IMR-90 (cell line): Measurements from ENCODE around the gene CDK5RAP2. TPM values are rescaled to one million over a fixed set of nuclear protein-coding genes. Genes with fewer than 3 reads are reported as not detected.

Source experiments
- ATAC-seq: fragments of 200-7000 bp; cut with Tn5 transposase; 2 replicates; pipeline ENCODE4 v1.9.1; 2020; ENCODE audit warnings: low read depth, mild to moderate bottlenecking, moderate library complexity
- BruUV-seq: library from RNA; stranded (reverse); fragments of 400-500 nt; replicated peaks from 2 replicates; lab custom pipeline; 2021; lab: Mats Ljungman, UMichigan
- CTCF ChIA-PET: fragments of 300-600 bp; formaldehyde crosslinking; extraction: SDS; loops from one replicate; lab custom pipeline; 2021; ENCODE audit warnings: antibody characterized with exemption; lab: Yijun Ruan, JAX
- POLR2A ChIA-PET: fragments of 300-600 bp; sonication (Branson Sonifier 250); formaldehyde crosslinking; loops from one replicate; lab custom pipeline; 2022; ENCODE audit warnings: antibody characterized with exemption; ENCODE audit not compliant: unreplicated experiment; lab: Charles Lee
- DNase-seq: peaks from one replicate; pipeline ENCODE4 v3.0.0; 2013
- H2AFZ ChIP-seq: replicated peaks from 2 replicates; pipeline ENCODE3; 2013; ENCODE audit warnings: low read length, mild to moderate bottlenecking; ENCODE audit not compliant: poor library complexity
- H2AK5ac ChIP-seq: 2 replicates; pipeline ENCODE4 v1.6.1; 2013; ENCODE audit warnings: low read depth, low read length, inconsistent platforms
- H2AK9ac ChIP-seq: replicated peaks from 2 replicates; pipeline ENCODE3; 2013; ENCODE audit warnings: mild to moderate bottlenecking, low read depth, low read length, moderate library complexity; ENCODE audit not compliant: poor library complexity
- H2BK120ac ChIP-seq: 2 replicates; pipeline ENCODE4 v1.6.1; 2013; ENCODE audit warnings: low read depth, low read length, inconsistent platforms
- H2BK15ac ChIP-seq: 3 replicates; pipeline ENCODE4 v1.6.1; 2013; ENCODE audit warnings: low read depth, low read length, inconsistent platforms
- H2BK20ac ChIP-seq: 2 replicates; pipeline ENCODE4 v1.6.1; 2013; ENCODE audit warnings: low read depth, mild to moderate bottlenecking, inconsistent platforms, low read length, moderate library complexity
- H2BK5ac ChIP-seq: 2 replicates; pipeline ENCODE4 v1.6.1; 2013; ENCODE audit warnings: mild to moderate bottlenecking, low read depth, low read length, inconsistent platforms; ENCODE audit not compliant: poor library complexity, severe bottlenecking
- H3K14ac ChIP-seq: replicated peaks from 2 replicates; pipeline ENCODE4 v1.6.1; 2013; ENCODE audit warnings: low read depth, low read length, inconsistent platforms
- H3K18ac ChIP-seq: 2 replicates; pipeline ENCODE4 v1.6.1; 2013; ENCODE audit warnings: low read depth, low read length, control low read depth
- H3K23ac ChIP-seq: 2 replicates; pipeline ENCODE4 v1.6.1; 2013; ENCODE audit warnings: low read depth, low read length, inconsistent platforms
- H3K27ac ChIP-seq: 2 replicates; pipeline ENCODE4 v1.5.1; 2013; ENCODE audit warnings: mild to moderate bottlenecking, control low read depth, low read length; ENCODE audit not compliant: insufficient read depth
- H3K27me3 ChIP-seq: 2 replicates; pipeline ENCODE4 v1.6.1; 2013; ENCODE audit warnings: low read length; ENCODE audit not compliant: control insufficient read depth, insufficient read depth
- H3K36me3 ChIP-seq: 2 replicates; pipeline ENCODE4 v1.6.1; 2013; ENCODE audit warnings: low read length, mixed read lengths; ENCODE audit not compliant: control insufficient read depth, insufficient read depth
- H3K4ac ChIP-seq: 2 replicates; pipeline ENCODE4 v1.6.1; 2013; ENCODE audit warnings: low read depth, low read length, inconsistent platforms
- H3K4me1 ChIP-seq: 2 replicates; pipeline ENCODE4 v1.6.1; 2013; ENCODE audit warnings: low read length, mixed read lengths; ENCODE audit not compliant: control insufficient read depth, insufficient read depth
- H3K4me2 ChIP-seq: 2 replicates; pipeline ENCODE4 v1.6.1; 2013; ENCODE audit warnings: low read depth, mild to moderate bottlenecking, control low read depth, low read length, moderate library complexity
- H3K4me3 ChIP-seq: 2 replicates; pipeline ENCODE4 v1.5.1; 2013; ENCODE audit warnings: low read depth, mild to moderate bottlenecking, control low read depth, low read length, moderate library complexity; ENCODE audit not compliant: insufficient read depth
- H3K56ac ChIP-seq: 2 replicates; pipeline ENCODE4 v1.6.1; 2013; ENCODE audit warnings: low read length, inconsistent platforms; ENCODE audit not compliant: insufficient read depth; ENCODE audit errors: extremely low read depth
- H3K79me1 ChIP-seq, 2 experiments: 2 replicates each; pipeline ENCODE4 v1.6.1; 2013; ENCODE audit warnings: low read length in 2 of 2, inconsistent platforms in 1 of 2, low read depth in 1 of 2
- H3K9ac ChIP-seq: 2 replicates; pipeline ENCODE4 v1.6.1; 2013; ENCODE audit warnings: low read depth, low read length, control low read depth
- H3K9me1 ChIP-seq: 2 replicates; pipeline ENCODE4 v1.6.1; 2013; ENCODE audit warnings: low read length, inconsistent platforms; ENCODE audit not compliant: insufficient read depth
- H3K9me3 ChIP-seq: 2 replicates; pipeline ENCODE4 v1.6.1; 2013; ENCODE audit warnings: low read length; ENCODE audit not compliant: control insufficient read depth, insufficient read depth
- H4K20me1 ChIP-seq: 2 replicates; pipeline ENCODE4 v1.6.1; 2013; ENCODE audit warnings: low read length, inconsistent platforms; ENCODE audit not compliant: insufficient read depth
- H4K5ac ChIP-seq: 2 replicates; pipeline ENCODE4 v1.6.1; 2013; ENCODE audit warnings: mild to moderate bottlenecking, low read depth, low read length, control low read depth
- H4K8ac ChIP-seq, 2 experiments: 2 replicates each; pipeline ENCODE4 v1.6.1; 2013; ENCODE audit warnings: low read depth in 2 of 2, low read length in 2 of 2, control low read depth in 1 of 2, inconsistent platforms in 1 of 2
- H4K91ac ChIP-seq: 2 replicates; pipeline ENCODE4 v1.6.1; 2013; ENCODE audit warnings: low read depth, low read length, inconsistent platforms; ENCODE audit not compliant: insufficient read depth
- BHLHE40 ChIP-seq: fragments of 150-350 bp; IDR thresholded peaks from 2 replicates; pipeline ENCODE4 v1.6.1; 2016; ENCODE audit warnings: mild to moderate bottlenecking, low read depth, low read length
- CEBPB ChIP-seq: IDR thresholded peaks from 2 replicates; pipeline ENCODE4 v1.6.1; 2012; ENCODE audit warnings: low read depth, low read length, improper control_type of control experiment
- CHD1 ChIP-seq: IDR thresholded peaks from 2 replicates; pipeline ENCODE4 v1.6.1; 2012; ENCODE audit warnings: low read depth, low read length, improper control_type of control experiment
- ELK1 ChIP-seq: fragments of 150-350 bp; IDR thresholded peaks from 2 replicates; pipeline ENCODE4 v1.6.1; 2016; ENCODE audit warnings: low read depth, mild to moderate bottlenecking, low read length, moderate library complexity, borderline replicate concordance
- FOS ChIP-seq: fragments of 150-350 bp; IDR thresholded peaks from 2 replicates; pipeline ENCODE4 v1.6.1; 2016; ENCODE audit warnings: low read depth, low read length
- MAFK ChIP-seq: IDR thresholded peaks from 2 replicates; pipeline ENCODE4 v1.6.1; 2012; ENCODE audit warnings: low read depth, low read length, improper control_type of control experiment
- MAZ ChIP-seq: IDR thresholded peaks from 2 replicates; pipeline ENCODE4 v1.6.1; 2012; ENCODE audit warnings: low read depth, mild to moderate bottlenecking, low read length, improper control_type of control experiment, moderate library complexity, borderline replicate concordance
- MXI1 ChIP-seq: IDR thresholded peaks from 2 replicates; pipeline ENCODE4 v1.6.1; 2012; ENCODE audit warnings: low read depth, mild to moderate bottlenecking, low read length, moderate library complexity, borderline replicate concordance
- NFE2L2 ChIP-seq: fragments of 150-350 bp; IDR thresholded peaks from 2 replicates; pipeline ENCODE4 v1.6.1; 2016; ENCODE audit warnings: low read depth, mild to moderate bottlenecking, low read length
- RCOR1 ChIP-seq: IDR thresholded peaks from 2 replicates; pipeline ENCODE4 v1.6.1; 2012; ENCODE audit warnings: mild to moderate bottlenecking, low read length, improper control_type of control experiment; ENCODE audit not compliant: insufficient replicate concordance
- RFX5 ChIP-seq: IDR thresholded peaks from 2 replicates; pipeline ENCODE4 v1.8.0; 2012; ENCODE audit warnings: low read depth, mild to moderate bottlenecking, low read length, moderate library complexity
- SMC3 ChIP-seq: fragments of 150-350 bp; IDR thresholded peaks from 2 replicates; pipeline ENCODE4 v1.6.1; 2016; ENCODE audit warnings: low read depth, mild to moderate bottlenecking, antibody characterized with exemption, low read length, moderate library complexity
- WGBS, 2 experiments: methylation state at CpG; one replicate each; pipeline versions ENCODE4 v1.1.5 to v1.1.7; 2013; ENCODE audit warnings: missing lambda C conversion rate in 2 of 2; ENCODE audit not compliant: insufficient read length in 1 of 2; ENCODE audit errors: extremely low coverage in 2 of 2; 5-methylcytosine and 5-hydroxymethylcytosine counted together
- dilution Hi-C: fragments of 300-500 bp; cut with HindIII; formaldehyde crosslinking; loops from one replicate; pipeline ENCODE4 v1.14.3; 2018; ENCODE audit warnings: low sequenced_read_pairs; ENCODE audit not compliant: unreplicated experiment
- in situ Hi-C: fragments of 300-500 bp; cut with MboI; formaldehyde crosslinking; loops from 3 replicates; pipeline ENCODE4 v1.14.3; 2019; ENCODE audit warnings: low sequenced_read_pairs, inconsistent platforms, mixed read lengths
- intact Hi-C: fragments of 100-400 bp; cut with micrococcal nuclease; formaldehyde crosslinking; loops from 2 replicates; pipeline ENCODE4 v1.10.0; 2022
- polyA plus RNA-seq, 3 experiments: library from polyadenylated mRNA; depleted of rRNA; stranded (reverse); fragments of >200 nt; gene quantifications; 2 replicates each; pipeline ENCODE4 v1.2.3, GENCODE V29; 2012; ENCODE audit warnings: low replicate concordance in 1 of 3
- total RNA-seq: library from RNA; depleted of rRNA; stranded (reverse); fragments of >200 nt; gene quantifications from 2 replicates; pipeline ENCODE4 v1.2.3, GENCODE V29; 2012
- TF ChIP-seq, protein P1 (sequence below): fragments of 150-350 bp; IDR thresholded peaks from 2 replicates; pipeline ENCODE4 v1.6.1; 2017; ENCODE audit warnings: mild to moderate bottlenecking, antibody characterized with exemption, low read length, low read depth
- TF ChIP-seq, protein P2 (sequence below): conservative IDR thresholded peaks from 2 replicates; pipeline ENCODE4 v1.5.1; 2012; ENCODE audit warnings: mild to moderate bottlenecking, low read depth, low read length, improper control_type of control experiment

CDK5RAP2 gene
- total and polyA plus RNA-seq, 2 of the 4 experiments (the other 2 are of a cell fraction), result 29.5 to 31.7 TPM

DNA sequence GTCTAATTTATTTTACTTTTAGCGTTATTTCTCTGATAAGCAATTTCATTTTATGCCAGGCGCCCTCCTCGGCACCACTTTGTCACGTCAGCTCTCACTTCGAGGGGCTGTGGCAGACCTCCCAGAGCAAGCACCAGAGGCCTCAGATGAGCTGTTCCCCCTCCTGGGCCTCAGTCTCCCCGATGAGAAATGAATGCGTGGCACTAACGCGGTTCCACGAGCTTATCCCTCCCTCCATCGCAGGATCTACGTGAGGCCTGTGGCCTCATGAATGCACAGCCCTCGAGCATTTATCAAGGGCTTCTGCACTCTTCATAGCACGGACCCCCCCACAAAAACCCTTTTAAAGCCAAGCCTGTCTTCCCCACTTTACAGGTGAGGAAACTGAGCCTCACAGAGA, 205.2 kb downstream of the CDK5RAP2 start:
- Histone ChIP-seq H3K18ac (no peak overlapping the region), H3K4me2 (no peak overlapping the region), H4K5ac (no peak overlapping the region), H2BK15ac (no peak overlapping the region), H3K4me3 (no peak overlapping the region), H3K36me3 (no peaks in the 10 kb centered on the region), H2BK120ac (no peak overlapping the region), H3K27ac (no peak overlapping the region), H3K23ac (no peak overlapping the region), H4K91ac (no peak overlapping the region), H3K14ac (no peak overlapping the region), H2AK5ac (no peak overlapping the region), H2BK20ac (no peak overlapping the region), H2BK5ac (no peak overlapping the region), H3K27me3 (no peaks in the 10 kb centered on the region; the same call in 1 of the 2 replicates), H3K9me3 (no peaks in the 10 kb centered on the region; the same call in 1 of the 2 replicates), H4K20me1 (no peaks in the 10 kb centered on the region), H3K79me1 (no peaks in the 10 kb centered on the region), H3K4ac (no peak overlapping the region), H3K4me1 (peaks cover 12% of the 10 kb centered on the region), H3K9me1 (peaks cover 6% of the 10 kb centered on the region; the same call in 1 of the 2 replicates), H3K56ac (no peak overlapping the region), H2AK9ac (no peak overlapping the region), H2AFZ (no peak overlapping the region), H4K8ac (no peak overlapping the region), H3K9ac (no peak overlapping the region)
- in situ Hi-C loops, result no loop called here
- intact Hi-C loops, result no loop called here
- dilution Hi-C loops, result no loop called here
- ATAC-seq (no peak), DNase-seq (no peak)
- ChIA-PET POLR2A (no interaction called here), CTCF (no interaction called here)
- WGBS, 2 experiments, result 89% methylated on average over 12 of the region's 14 CpGs; no CpG with 5 or more reads in 1 of the 2 experiments
- TF ChIP-seq MAFK, result no peak
- no peak for TF ChIP-seq FOS
- TF ChIP-seq CHD1, result no peak
- no peak for TF ChIP-seq MXI1
- TF ChIP-seq ELK1, result no peak
- TF ChIP-seq SMC3, result no peak
- TF ChIP-seq, protein P1, sequence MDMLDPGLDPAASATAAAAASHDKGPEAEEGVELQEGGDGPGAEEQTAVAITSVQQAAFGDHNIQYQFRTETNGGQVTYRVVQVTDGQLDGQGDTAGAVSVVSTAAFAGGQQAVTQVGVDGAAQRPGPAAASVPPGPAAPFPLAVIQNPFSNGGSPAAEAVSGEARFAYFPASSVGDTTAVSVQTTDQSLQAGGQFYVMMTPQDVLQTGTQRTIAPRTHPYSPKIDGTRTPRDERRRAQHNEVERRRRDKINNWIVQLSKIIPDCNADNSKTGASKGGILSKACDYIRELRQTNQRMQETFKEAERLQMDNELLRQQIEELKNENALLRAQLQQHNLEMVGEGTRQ, result no peak
- no peak for TF ChIP-seq CEBPB
- TF ChIP-seq MAZ, result no peak
- TF ChIP-seq BHLHE40, result no peak
- TF ChIP-seq NFE2L2, result no peak
- TF ChIP-seq RFX5, result no peak
- TF ChIP-seq RCOR1, result no peak
- TF ChIP-seq, protein P2, sequence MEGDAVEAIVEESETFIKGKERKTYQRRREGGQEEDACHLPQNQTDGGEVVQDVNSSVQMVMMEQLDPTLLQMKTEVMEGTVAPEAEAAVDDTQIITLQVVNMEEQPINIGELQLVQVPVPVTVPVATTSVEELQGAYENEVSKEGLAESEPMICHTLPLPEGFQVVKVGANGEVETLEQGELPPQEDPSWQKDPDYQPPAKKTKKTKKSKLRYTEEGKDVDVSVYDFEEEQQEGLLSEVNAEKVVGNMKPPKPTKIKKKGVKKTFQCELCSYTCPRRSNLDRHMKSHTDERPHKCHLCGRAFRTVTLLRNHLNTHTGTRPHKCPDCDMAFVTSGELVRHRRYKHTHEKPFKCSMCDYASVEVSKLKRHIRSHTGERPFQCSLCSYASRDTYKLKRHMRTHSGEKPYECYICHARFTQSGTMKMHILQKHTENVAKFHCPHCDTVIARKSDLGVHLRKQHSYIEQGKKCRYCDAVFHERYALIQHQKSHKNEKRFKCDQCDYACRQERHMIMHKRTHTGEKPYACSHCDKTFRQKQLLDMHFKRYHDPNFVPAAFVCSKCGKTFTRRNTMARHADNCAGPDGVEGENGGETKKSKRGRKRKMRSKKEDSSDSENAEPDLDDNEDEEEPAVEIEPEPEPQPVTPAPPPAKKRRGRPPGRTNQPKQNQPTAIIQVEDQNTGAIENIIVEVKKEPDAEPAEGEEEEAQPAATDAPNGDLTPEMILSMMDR, result no peak
- BruUV-seq, result no TSS peak
